Measurements from ENCODE around the gene TYMS. TPM values are rescaled to one million over a fixed set of nuclear protein-coding genes. Genes with fewer than 3 reads are reported as not detected.

TYMS gene
- total RNA-seq, 1 experiment from 2014 or later: 202 TPM

DNA sequence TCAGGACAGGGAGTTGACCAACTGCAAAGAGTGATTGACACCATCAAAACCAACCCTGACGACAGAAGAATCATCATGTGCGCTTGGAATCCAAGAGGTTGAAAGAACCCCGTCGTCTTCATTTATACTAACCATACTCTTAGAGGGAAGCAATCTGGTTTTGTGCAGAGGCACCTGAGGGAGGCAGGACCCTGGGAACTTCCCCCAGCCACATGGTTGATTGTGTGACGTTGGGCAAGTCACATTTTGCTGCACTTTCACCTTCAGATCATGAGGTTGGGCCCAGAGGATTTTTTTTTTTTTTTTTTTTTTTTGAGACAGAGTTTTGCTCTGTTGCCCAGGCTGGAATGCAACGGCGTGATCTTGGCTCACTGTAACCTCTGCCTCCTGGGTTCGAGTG is 11.6 kb downstream of the TYMS start:
- CTCF ChIA-PET: no interaction called here
- ATAC-seq: no peak
- Histone ChIP-seq H3K27ac (ENCODE audit: low read length) (no peak overlapping the region), H3K9me3 (ENCODE audit: control insufficient read depth, insufficient read depth, low read depth, low read length) (no peaks in the 10 kb centered on the region), H3K27me3 (ENCODE audit: control insufficient read depth, insufficient read depth, low read length) (no peaks in the 10 kb centered on the region), H3K4me3 (ENCODE audit: low read depth in 2 of 2, low read length in 2 of 2) (no peak overlapping the region), H3K4me1 (ENCODE audit: control insufficient read depth, insufficient read depth, low read length) (no peaks in the 10 kb centered on the region), H3K36me3 (ENCODE audit: control insufficient read depth, insufficient read depth, low read length) (peaks cover 23% of the 10 kb centered on the region)
- intact Hi-C loops (cut with micrococcal nuclease; ENCODE audit: unreplicated experiment) (no loop called here), in situ Hi-C loops (cut with HindIII; ENCODE audit: low pct_unique_long_range_greater_than_20kb, low sequenced_read_pairs) (no loop called here)
- POLR2A ChIA-PET: no interaction called here
- TF ChIP-seq POLR2AphosphoS5 (IDR thresholded peaks at IDR 0.05; ENCODE audit: low read depth, low read length) (no peak), SIN3A (IDR thresholded peaks at IDR 0.05; ENCODE audit: borderline replicate concordance, insufficient read depth, low read depth, low read length) (no peak), TCF7L2 (IDR thresholded peaks at IDR 0.05; ENCODE audit: low read depth, low read length) (no peak)
- TF ChIP-seq, protein P1, sequence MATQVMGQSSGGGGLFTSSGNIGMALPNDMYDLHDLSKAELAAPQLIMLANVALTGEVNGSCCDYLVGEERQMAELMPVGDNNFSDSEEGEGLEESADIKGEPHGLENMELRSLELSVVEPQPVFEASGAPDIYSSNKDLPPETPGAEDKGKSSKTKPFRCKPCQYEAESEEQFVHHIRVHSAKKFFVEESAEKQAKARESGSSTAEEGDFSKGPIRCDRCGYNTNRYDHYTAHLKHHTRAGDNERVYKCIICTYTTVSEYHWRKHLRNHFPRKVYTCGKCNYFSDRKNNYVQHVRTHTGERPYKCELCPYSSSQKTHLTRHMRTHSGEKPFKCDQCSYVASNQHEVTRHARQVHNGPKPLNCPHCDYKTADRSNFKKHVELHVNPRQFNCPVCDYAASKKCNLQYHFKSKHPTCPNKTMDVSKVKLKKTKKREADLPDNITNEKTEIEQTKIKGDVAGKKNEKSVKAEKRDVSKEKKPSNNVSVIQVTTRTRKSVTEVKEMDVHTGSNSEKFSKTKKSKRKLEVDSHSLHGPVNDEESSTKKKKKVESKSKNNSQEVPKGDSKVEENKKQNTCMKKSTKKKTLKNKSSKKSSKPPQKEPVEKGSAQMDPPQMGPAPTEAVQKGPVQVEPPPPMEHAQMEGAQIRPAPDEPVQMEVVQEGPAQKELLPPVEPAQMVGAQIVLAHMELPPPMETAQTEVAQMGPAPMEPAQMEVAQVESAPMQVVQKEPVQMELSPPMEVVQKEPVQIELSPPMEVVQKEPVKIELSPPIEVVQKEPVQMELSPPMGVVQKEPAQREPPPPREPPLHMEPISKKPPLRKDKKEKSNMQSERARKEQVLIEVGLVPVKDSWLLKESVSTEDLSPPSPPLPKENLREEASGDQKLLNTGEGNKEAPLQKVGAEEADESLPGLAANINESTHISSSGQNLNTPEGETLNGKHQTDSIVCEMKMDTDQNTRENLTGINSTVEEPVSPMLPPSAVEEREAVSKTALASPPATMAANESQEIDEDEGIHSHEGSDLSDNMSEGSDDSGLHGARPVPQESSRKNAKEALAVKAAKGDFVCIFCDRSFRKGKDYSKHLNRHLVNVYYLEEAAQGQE (IDR thresholded peaks at IDR 0.05; ENCODE audit: insufficient read depth in 1 of 2, low read depth in 2 of 2, low read length in 1 of 2): no peak
- TF ChIP-seq, protein P2, sequence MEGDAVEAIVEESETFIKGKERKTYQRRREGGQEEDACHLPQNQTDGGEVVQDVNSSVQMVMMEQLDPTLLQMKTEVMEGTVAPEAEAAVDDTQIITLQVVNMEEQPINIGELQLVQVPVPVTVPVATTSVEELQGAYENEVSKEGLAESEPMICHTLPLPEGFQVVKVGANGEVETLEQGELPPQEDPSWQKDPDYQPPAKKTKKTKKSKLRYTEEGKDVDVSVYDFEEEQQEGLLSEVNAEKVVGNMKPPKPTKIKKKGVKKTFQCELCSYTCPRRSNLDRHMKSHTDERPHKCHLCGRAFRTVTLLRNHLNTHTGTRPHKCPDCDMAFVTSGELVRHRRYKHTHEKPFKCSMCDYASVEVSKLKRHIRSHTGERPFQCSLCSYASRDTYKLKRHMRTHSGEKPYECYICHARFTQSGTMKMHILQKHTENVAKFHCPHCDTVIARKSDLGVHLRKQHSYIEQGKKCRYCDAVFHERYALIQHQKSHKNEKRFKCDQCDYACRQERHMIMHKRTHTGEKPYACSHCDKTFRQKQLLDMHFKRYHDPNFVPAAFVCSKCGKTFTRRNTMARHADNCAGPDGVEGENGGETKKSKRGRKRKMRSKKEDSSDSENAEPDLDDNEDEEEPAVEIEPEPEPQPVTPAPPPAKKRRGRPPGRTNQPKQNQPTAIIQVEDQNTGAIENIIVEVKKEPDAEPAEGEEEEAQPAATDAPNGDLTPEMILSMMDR (IDR thresholded peaks at IDR 0.05): no peak
- DNase-seq (ENCODE audit: low read depth, low spot score): no peak
- no TSS peak for BruUV-seq (replicated peaks)

DNA sequence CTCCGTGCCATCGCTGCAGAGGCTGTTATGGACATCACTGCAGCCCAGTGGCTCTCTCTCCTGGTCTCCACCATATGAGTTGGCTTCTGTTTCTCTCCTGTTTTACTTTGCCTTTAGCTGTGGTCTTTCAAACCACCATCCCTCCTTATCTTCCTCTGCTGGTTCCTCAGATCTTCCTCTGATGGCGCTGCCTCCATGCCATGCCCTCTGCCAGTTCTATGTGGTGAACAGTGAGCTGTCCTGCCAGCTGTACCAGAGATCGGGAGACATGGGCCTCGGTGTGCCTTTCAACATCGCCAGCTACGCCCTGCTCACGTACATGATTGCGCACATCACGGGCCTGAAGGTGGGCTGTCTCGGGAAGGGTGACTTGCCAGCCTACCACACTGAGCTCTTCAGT is 13.1 kb downstream of the TYMS start:
- no peak for TF ChIP-seq TCF7L2 (IDR thresholded peaks at IDR 0.05; ENCODE audit: low read depth, low read length)
- TF ChIP-seq SIN3A (IDR thresholded peaks at IDR 0.05; ENCODE audit: borderline replicate concordance, insufficient read depth, low read depth, low read length): no peak
- TF ChIP-seq, protein P2 (IDR thresholded peaks at IDR 0.05): no peak
- no peak for TF ChIP-seq POLR2AphosphoS5 (IDR thresholded peaks at IDR 0.05; ENCODE audit: low read depth, low read length)
- TF ChIP-seq, protein P1 (IDR thresholded peaks at IDR 0.05; ENCODE audit: insufficient read depth in 1 of 2, low read depth in 2 of 2, low read length in 1 of 2): no peak
- H3K27ac ChIP-seq (ENCODE audit: low read length): no peak overlapping the region
- POLR2A ChIA-PET: no interaction called here
- ATAC-seq (no peak), DNase-seq (ENCODE audit: low read depth, low spot score) (no peak)
- in situ Hi-C loops (cut with HindIII; ENCODE audit: low pct_unique_long_range_greater_than_20kb, low sequenced_read_pairs): no loop called here
- BruUV-seq (replicated peaks): no TSS peak
- CTCF ChIA-PET: interaction anchor here (1.0 kb wide), 1 partner anchor 46 kb away, joined by 3 read pairs; no protein-coding TSS in a partner anchor
- peaks cover 25% of the 10 kb centered on the region for H3K36me3 ChIP-seq (ENCODE audit: control insufficient read depth, insufficient read depth, low read length)
- intact Hi-C loops (cut with micrococcal nuclease; ENCODE audit: unreplicated experiment): no loop called here
- no peak overlapping the region for H3K4me3 ChIP-seq (ENCODE audit: low read depth in 2 of 2, low read length in 2 of 2)
- H3K9me3 ChIP-seq (ENCODE audit: control insufficient read depth, insufficient read depth, low read depth, low read length): no peaks in the 10 kb centered on the region
- no peaks in the 10 kb centered on the region for H3K4me1 ChIP-seq (ENCODE audit: control insufficient read depth, insufficient read depth, low read length)
- H3K27me3 ChIP-seq (ENCODE audit: control insufficient read depth, insufficient read depth, low read length): no peaks in the 10 kb centered on the region

Measured in Panc1 (cell line).